Activated CD4-positive, alpha-beta T cell treated with anti-CD3 and anti-CD28 coated beads, Interleukin-2, Interleukin-6, amounts not matched to agents 100 ng/mL and 50 ng/mL, durations not matched to agents 16 hours and 8 hours (primary cell): ENCODE measurements around the gene EEF1AKMT4.

Experiments
- DNase-seq: peaks from one replicate; pipeline ENCODE4 v3.0.0-alpha.2; 2020

EEF1AKMT4 gene

GRCh38 chr3:184305577-184305976, 56.1 kb downstream of the EEF1AKMT4 start:
- no peak for DNase-seq

DNA sequence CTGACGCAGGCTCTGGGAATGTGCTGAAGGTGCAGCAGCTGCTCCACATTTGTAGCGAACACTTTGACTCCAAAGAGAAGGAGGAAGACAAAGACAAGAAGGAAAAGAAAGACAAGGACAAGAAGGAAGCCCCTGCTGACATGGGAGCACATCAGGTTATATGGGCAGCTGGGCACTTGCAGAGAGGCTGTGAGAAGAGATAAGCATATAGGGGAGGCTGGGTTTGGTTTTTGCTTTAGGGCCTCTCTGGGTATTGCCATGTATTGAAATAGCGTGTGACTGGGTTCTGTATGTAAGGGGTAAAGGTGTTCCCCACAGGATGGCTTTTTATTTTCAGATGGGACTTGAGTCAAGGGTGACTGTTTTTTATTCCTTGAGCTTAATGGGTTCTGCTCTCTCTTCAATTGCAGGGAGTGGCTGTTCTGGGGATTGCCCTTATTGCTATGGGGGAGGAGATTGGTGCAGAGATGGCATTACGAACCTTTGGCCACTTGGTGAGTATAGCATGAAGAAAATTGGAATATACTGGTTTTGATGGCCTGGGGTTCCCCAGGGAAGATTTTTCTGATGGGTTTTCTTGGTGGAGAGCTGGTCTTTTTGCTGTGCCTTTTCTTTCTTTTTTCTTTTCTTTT, 57.0 kb downstream of the EEF1AKMT4 start:
- DNase-seq, result no peak

- no peak for DNase-seq
Observed at GRCh38 chr3:184307915-184308314, 58.4 kb downstream of the EEF1AKMT4 start.
